Kidney (tissue), 14 donors: ENCODE measurements around the gene MAPT. TPM values are rescaled to one million over a fixed set of nuclear protein-coding genes. Genes with fewer than 3 reads are reported as not detected.

ENCODE experiments used
- DNase-seq, 5 donors: peaks; one replicate each; pipeline ENCODE4 v3.0.0-alpha.2; 2013 to 2020
- FAIRE-seq: peaks from 2 replicates; lab custom pipeline; 2012; peaks lifted over from hg19 to GRCh38; lab: Jason Lieb, UNC
- H3K27ac ChIP-seq, 2 donors: one replicate each; pipeline ENCODE4 v1.7.0; 2013; ENCODE audit warnings: low read depth in 2 of 2, low read length in 2 of 2, inconsistent platforms in 1 of 2
- H3K27me3 ChIP-seq: one replicate; pipeline ENCODE4 v1.7.1; 2013; ENCODE audit warnings: low read length, inconsistent platforms; ENCODE audit not compliant: control insufficient read depth, insufficient read depth
- H3K36me3 ChIP-seq, 3 donors: one replicate each; pipeline versions ENCODE4 v1.7.0 to v1.7.1; 2013; ENCODE audit warnings: low read length in 3 of 3, control low read depth in 1 of 3, inconsistent platforms in 1 of 3; ENCODE audit not compliant: insufficient read depth in 3 of 3, control insufficient read depth in 2 of 3
- H3K4me1 ChIP-seq, 3 donors: one replicate each; pipeline versions ENCODE4 v1.7.0 to v1.7.1; 2013; ENCODE audit warnings: low read length in 3 of 3, inconsistent platforms in 1 of 3, low read depth in 1 of 3; ENCODE audit not compliant: control insufficient read depth in 2 of 3, insufficient read depth in 2 of 3
- H3K4me3 ChIP-seq, 3 donors: one replicate each; pipeline versions ENCODE4 v1.7.0 to v1.8.1; 2013; ENCODE audit warnings: low read length in 3 of 3, control low read depth in 1 of 3, inconsistent platforms in 1 of 3
- H3K9ac ChIP-seq, 3 donors: one replicate each; pipeline versions ENCODE4 v1.7.0 to v1.7.1; 2013; ENCODE audit warnings: low read length in 3 of 3, control low read depth in 1 of 3, inconsistent platforms in 1 of 3
- H3K9me3 ChIP-seq, 3 donors: one replicate each; pipeline versions ENCODE4 v1.7.0 to v1.7.1; 2013; ENCODE audit warnings: low read length in 3 of 3, control low read depth in 1 of 3, inconsistent platforms in 1 of 3; ENCODE audit not compliant: control insufficient read depth in 2 of 3, insufficient read depth in 1 of 3
- CTCF ChIP-seq: IDR thresholded peaks from 3 replicates; pipeline ENCODE4 v1.5.1; 2012; ENCODE audit warnings: mild to moderate bottlenecking, moderate library complexity, borderline replicate concordance; ENCODE audit not compliant: insufficient read depth; ENCODE audit errors: extremely low read depth
- intact Hi-C: fragments of 100-400 bp; cut with DNase I; formaldehyde crosslinking; loops from one replicate; pipeline ENCODE4 v1.11.1; 2022
- polyA plus RNA-seq: library from polyadenylated mRNA; stranded (reverse); fragments of 350-450 nt; fragmentation: Illumina TruSeq; extraction: RNeasy Lipid Tissue Mini Kit (QIAGEN cat#74804); gene quantifications from one replicate; pipeline ENCODE4 v1.2.3, GENCODE V29; 2014; ENCODE audit warnings: low read depth, low replicate concordance; ENCODE audit not compliant: insufficient read depth
- total RNA-seq: library from RNA; stranded (reverse); fragmentation: NEBNext Ultra II Directional; extraction: Animal tissue kit (Norgen Biotek cat#: 25700); gene quantifications from one replicate; pipeline ENCODE4 v1.2.1, GENCODE V29; 2021
- donor health status: control.
- donor health status: control.
- donor health status: control.
- donor health status: control.
- donor health status: control.
- donor health status: DM: yes; HTN: yes; CAD: no.
- donor health status: Normal renal cell carcinoma (clear cell type).

Gene MAPT
- total and polyA plus RNA-seq, 2 donors from 2014 or later, result 2.9 to 15.4 TPM

- H3K27me3 ChIP-seq, result no peaks in the 10 kb centered on the region
- H3K27ac ChIP-seq, result no peak overlapping the region
- H3K4me1 ChIP-seq, result no peaks in the 10 kb centered on the region
- H3K9ac ChIP-seq, result no peak overlapping the region
- no peaks in the 10 kb centered on the region for H3K9me3 ChIP-seq
- intact Hi-C loops, result no loop called here
- DNase-seq (no peak), FAIRE-seq (no peak)
- no peak overlapping the region for H3K4me3 ChIP-seq
- TF ChIP-seq CTCF, result no peak
- H3K36me3 ChIP-seq, result no peaks in the 10 kb centered on the region
Measured at GRCh38 chr17:45848405-45848804, 45.9 kb upstream of the MAPT start.

DNA sequence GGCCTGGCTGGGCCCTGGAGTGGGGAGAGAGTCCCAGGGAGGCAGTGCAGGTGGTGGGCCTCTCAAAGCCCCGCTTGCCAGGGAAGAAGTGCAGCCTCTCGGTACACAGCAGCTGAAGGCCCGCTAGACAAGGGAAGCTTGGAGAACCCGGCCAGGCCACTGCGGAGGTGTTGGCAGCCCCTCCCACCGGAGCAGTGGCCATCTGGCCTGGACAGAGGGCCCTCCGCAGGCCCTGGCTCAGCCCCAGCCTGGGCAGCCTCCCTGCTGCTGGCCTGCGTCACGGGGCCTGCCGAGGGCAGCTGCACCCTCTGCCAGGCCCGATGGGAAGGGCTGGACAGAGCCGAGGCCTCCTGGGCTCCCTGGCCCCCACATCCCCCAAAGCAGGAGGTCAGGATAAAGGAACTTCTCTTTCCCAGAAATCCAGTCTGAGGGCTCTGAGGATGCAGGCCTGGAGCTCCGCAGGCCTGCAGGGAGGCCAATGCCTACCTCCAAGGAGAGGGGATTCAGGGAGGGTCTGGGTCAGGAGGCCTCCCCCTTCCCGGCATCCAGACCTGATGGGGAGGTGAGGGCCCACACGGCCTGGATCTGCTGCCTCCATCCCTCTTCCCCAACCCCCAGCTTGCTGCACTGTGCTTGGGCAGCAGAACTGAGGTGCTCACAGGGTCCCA lies 45.4 kb upstream of the MAPT start:
- Histone ChIP-seq H3K27ac (no peak overlapping the region), H3K36me3 (no peaks in the 10 kb centered on the region), H3K27me3 (no peaks in the 10 kb centered on the region), H3K9ac (no peak overlapping the region), H3K9me3 (no peaks in the 10 kb centered on the region), H3K4me1 (no peaks in the 10 kb centered on the region), H3K4me3 (no peak overlapping the region)
- TF ChIP-seq CTCF, result no peak
- intact Hi-C loops, result no loop called here
- no peak for DNase-seq
- FAIRE-seq, result no peak

- Histone ChIP-seq H3K9me3 (no peaks in the 10 kb centered on the region), H3K27me3 (no peaks in the 10 kb centered on the region), H3K36me3 (no peaks in the 10 kb centered on the region), H3K9ac (no peak overlapping the region), H3K4me1 (no peaks in the 10 kb centered on the region), H3K4me3 (no peak overlapping the region), H3K27ac (no peak overlapping the region)
- FAIRE-seq (no peak), DNase-seq (no peak)
- TF ChIP-seq CTCF, result no peak
- intact Hi-C loops, result no loop called here
Measured at GRCh38 chr17:45849536-45849990, 44.8 kb upstream of the MAPT start.
